ENCODE results near the gene OSBPL5. TPM values are rescaled to one million over a fixed set of nuclear protein-coding genes. Genes with fewer than 3 reads are reported as not detected.

Gene OSBPL5
- total RNA-seq, 1 donor from 2014 or later: 88.4 TPM

DNA sequence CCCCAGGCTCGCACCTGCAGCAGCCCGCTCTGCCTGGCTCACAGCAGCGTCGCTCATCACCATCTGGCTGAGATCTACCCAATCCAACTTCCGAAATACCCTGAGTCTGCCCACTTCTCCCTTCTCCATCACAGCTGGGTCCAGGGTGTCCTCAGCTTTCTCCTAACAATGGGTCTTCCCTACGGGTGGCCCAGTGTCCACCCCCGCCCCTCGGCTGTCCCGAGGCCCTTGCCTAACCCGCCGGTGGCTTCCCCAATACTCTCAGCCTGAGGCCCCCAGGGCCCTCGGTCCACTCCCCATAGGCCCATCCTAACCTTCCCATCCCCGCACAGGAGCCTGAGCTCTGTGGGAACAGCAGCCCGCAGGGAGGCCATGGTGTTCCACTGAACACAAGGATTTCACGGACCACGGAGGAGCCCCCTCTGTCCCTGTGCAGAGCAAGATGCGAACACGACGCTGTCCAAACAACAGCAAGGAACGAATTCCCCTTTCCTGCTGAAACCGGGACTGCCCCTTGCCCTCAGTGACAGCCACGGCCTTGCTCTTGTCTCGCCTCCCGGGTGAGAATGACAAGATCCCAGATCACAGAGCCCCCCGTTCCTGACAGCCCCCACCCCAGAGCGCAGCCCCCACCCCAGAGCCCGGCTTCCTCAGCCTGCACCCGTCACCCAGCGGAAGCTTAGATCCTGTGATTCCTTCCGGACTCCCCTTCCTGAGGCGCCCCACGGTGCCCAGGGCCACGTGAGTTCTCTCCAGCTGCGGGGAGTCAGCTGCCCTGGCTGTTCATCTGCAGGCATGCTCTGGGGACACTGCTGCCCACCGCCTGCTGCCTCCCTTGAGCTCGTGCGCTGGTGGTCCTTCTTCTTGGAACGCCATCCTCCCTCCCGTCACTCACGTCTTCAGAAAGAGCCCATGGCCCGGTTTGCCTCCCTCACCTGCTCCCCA lies 59.0 kb downstream of the OSBPL5 start:
- no peak for TF ChIP-seq POLR2AphosphoS5 (IDR thresholded peaks at IDR 0.05; ENCODE audit: insufficient read depth in 1 of 2, low read depth in 1 of 2)
- TF ChIP-seq POLR2A (IDR thresholded peaks at IDR 0.05): no peak
- TF ChIP-seq, protein P1, sequence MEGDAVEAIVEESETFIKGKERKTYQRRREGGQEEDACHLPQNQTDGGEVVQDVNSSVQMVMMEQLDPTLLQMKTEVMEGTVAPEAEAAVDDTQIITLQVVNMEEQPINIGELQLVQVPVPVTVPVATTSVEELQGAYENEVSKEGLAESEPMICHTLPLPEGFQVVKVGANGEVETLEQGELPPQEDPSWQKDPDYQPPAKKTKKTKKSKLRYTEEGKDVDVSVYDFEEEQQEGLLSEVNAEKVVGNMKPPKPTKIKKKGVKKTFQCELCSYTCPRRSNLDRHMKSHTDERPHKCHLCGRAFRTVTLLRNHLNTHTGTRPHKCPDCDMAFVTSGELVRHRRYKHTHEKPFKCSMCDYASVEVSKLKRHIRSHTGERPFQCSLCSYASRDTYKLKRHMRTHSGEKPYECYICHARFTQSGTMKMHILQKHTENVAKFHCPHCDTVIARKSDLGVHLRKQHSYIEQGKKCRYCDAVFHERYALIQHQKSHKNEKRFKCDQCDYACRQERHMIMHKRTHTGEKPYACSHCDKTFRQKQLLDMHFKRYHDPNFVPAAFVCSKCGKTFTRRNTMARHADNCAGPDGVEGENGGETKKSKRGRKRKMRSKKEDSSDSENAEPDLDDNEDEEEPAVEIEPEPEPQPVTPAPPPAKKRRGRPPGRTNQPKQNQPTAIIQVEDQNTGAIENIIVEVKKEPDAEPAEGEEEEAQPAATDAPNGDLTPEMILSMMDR (IDR thresholded peaks at IDR 0.05): no peak
- intact Hi-C loops (cut with DNase I): loop anchor here (10.0 kb wide), 1 partner anchor 109 kb away; the partner anchor contains the start of gene MRGPRG
- Histone ChIP-seq H3K27me3 (no peaks in the 10 kb centered on the region), H3K4me3 (no peak overlapping the region), H3K4me1 (peaks cover 16% of the 10 kb centered on the region), H3K9me3 (no peaks in the 10 kb centered on the region), H3K36me3 (peaks cover 0 to 20% of the 10 kb centered on the region in 2 donors), H3K27ac (no peak overlapping the region)
- no peak for DNase-seq (ENCODE audit: extremely low spot score in 2 of 2)

DNA sequence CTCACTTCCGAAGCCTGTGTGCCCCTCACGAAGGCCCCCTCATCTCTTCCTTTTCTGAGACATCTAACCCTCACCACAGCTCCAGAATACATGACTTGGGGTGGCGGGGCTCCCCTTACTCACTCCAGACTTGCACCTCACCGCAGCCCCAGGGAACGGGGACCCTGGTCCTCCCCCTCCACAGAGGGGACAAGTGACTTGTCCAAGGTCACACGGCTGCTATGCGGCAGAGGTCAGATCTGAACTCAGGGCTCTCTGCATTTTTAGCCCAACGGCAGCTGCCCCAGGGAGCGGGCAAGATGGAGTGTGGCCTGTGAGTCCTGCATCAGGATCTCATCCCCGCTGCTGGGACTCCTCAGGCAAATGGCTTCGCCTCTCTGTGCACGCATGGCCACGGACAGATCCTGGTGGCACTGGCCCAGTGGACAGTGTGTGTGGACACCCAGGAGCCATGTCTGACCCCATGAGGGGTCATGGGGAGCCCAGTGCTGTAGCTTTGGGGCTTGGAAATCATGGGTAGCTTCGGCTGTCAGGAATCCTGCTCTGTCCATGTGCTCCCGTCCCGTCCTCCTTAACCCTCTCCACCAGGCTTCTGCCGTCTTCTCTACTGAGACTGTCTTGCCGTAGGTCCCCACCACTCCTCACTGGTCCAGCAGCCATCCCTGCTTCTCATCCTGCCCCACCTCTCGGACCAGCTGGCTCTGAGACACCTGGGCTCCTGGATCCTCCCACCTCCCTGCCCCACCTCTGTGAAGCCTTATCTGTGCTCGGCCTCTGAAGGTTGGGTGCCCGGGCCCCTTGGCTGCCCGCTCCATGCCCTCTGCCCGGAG lies 59.9 kb downstream of the OSBPL5 start:
- Histone ChIP-seq H3K36me3 (peaks cover 0 to 20% of the 10 kb centered on the region in 2 donors), H3K27me3 (no peaks in the 10 kb centered on the region), H3K4me1 (peaks cover 17% of the 10 kb centered on the region), H3K9me3 (no peaks in the 10 kb centered on the region), H3K4me3 (no peak overlapping the region), H3K27ac (no peak overlapping the region)
- intact Hi-C loops (cut with DNase I): loop anchor here (10.0 kb wide), 1 partner anchor 110 kb away; the partner anchor contains the start of gene MRGPRG
- TF ChIP-seq POLR2AphosphoS5 (IDR thresholded peaks at IDR 0.05; ENCODE audit: insufficient read depth in 1 of 2, low read depth in 1 of 2) (no peak), POLR2A (IDR thresholded peaks at IDR 0.05) (no peak)
- TF ChIP-seq, protein P1 (IDR thresholded peaks at IDR 0.05): no peak
- peak; percentile 70 to 74 for DNase-seq (ENCODE audit: extremely low spot score in 2 of 2)

DNA sequence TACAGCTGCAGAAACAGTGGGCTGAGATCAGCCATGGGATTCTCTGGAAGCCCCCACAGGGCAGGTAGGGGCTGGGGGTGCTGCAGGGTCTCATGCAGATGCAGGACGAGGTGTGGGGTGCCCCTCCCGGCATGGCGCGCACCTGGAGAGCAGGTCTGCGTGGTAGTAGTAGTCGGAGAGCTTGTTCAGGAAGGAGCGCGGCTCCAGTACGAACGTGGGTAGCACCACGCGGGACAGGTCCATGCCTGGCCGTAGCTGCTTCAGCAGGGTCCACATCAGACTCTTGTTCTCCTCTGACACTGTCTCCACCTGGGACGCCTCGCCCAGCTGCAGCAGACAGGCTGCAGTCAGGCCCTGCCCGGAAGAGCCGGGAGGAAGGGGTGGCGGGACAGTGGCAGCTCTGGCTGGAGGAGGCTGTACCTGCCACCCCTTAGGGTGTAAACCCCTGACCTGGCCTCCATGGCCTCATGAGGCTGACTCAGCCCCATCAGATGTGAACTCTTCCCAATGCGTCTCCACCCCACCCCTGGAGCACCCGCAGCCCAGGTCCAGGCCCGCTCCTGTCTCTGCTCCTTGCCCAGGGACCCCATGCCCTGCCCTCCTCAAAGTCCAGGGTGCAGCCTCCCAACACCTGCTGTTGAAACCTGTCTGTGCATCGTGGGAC lies 60.9 kb downstream of the OSBPL5 start:
- peak; percentile 82 to 94 for DNase-seq (ENCODE audit: extremely low spot score in 2 of 2)
- H3K4me1 ChIP-seq: peaks cover 12% of the 10 kb centered on the region
- H3K27me3 ChIP-seq: no peaks in the 10 kb centered on the region
- no peak overlapping the region for H3K4me3 ChIP-seq
- H3K9me3 ChIP-seq: no peaks in the 10 kb centered on the region
- H3K27ac ChIP-seq: no peak overlapping the region
- H3K36me3 ChIP-seq: peaks cover 0 to 20% of the 10 kb centered on the region in 2 donors
- intact Hi-C loops (cut with DNase I): loop anchor here (10.0 kb wide), 1 partner anchor 111 kb away; the partner anchor contains the start of gene MRGPRG
- TF ChIP-seq POLR2AphosphoS5 (IDR thresholded peaks at IDR 0.05; ENCODE audit: insufficient read depth in 1 of 2, low read depth in 1 of 2): no peak
- no peak for TF ChIP-seq POLR2A (IDR thresholded peaks at IDR 0.05)
- TF ChIP-seq, protein P1 (IDR thresholded peaks at IDR 0.05): no peak

DNA sequence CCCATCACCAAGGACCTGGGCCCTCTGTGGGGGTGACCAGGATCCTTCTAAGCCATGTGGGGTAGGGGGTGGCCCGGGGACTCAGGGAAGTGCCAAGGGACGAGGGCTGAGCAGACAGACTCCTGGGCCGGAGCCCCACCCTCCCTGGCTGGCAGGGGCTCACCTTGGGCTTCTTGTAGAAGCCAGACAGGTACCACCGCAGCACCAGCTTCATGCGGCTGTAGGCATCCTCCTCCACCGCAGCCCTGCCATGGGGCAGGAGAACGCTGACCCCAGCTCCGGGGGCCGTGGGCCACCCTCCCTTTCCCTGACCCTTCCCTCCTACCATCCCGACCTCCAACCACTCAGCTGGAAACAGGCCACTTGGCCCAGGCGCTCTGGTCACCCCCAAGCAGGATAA lies 62.0 kb downstream of the OSBPL5 start:
- peaks cover 0 to 20% of the 10 kb centered on the region in 2 donors for H3K36me3 ChIP-seq
- H3K4me1 ChIP-seq: peaks cover 12% of the 10 kb centered on the region
- no peak overlapping the region for H3K4me3 ChIP-seq
- intact Hi-C loops (cut with DNase I): loop anchor here (10.0 kb wide), 1 partner anchor 112 kb away; the partner anchor contains the start of gene MRGPRG
- no peaks in the 10 kb centered on the region for H3K27me3 ChIP-seq
- no peaks in the 10 kb centered on the region for H3K9me3 ChIP-seq
- H3K27ac ChIP-seq: peak overlapping the region; percentile 66
- no peak for TF ChIP-seq POLR2A (IDR thresholded peaks at IDR 0.05)
- TF ChIP-seq, protein P1 (IDR thresholded peaks at IDR 0.05): no peak
- TF ChIP-seq POLR2AphosphoS5 (IDR thresholded peaks at IDR 0.05; ENCODE audit: insufficient read depth in 1 of 2, low read depth in 1 of 2): no peak
- peak in 1 of 2 donors; percentile 79 for DNase-seq (ENCODE audit: extremely low spot score in 2 of 2)
